ENCODE results near the gene GABBR2. TPM values are rescaled to one million over a fixed set of nuclear protein-coding genes. Genes with fewer than 3 reads are reported as not detected.

The GABBR2 gene
- total RNA-seq, 3 donors from 2014 or later: not detected

- intact Hi-C loops (cut with DNase I; ENCODE audit: low total_unique reads): no loop called here
These were observed 22.1 kb upstream of the GABBR2 start for GRCh38 chr9:98730871-98731270.

GRCh38 chr9:98728500-98728899 lies 19.8 kb upstream of the GABBR2 start:
- intact Hi-C loops (cut with DNase I; ENCODE audit: low total_unique reads): no loop called here
- Histone ChIP-seq H3K4me1 (no peaks in the 10 kb centered on the region), H3K9me3 (peaks cover under 1 to 8% of the 10 kb centered on the region in 2 donors), H3K27me3 (peaks cover 0 to 10% of the 10 kb centered on the region in 2 donors), H3K4me3 (no peak overlapping the region), H3K36me3 (no peaks in the 10 kb centered on the region), H3K27ac (no peak overlapping the region)
- no peak for DNase-seq (ENCODE audit: low spot score in 2 of 2)
- TF ChIP-seq POLR2AphosphoS5 (IDR thresholded peaks at IDR 0.05): no peak
- TF ChIP-seq CTCF (IDR thresholded peaks at IDR 0.05): no peak
- no peak for TF ChIP-seq POLR2A (IDR thresholded peaks at IDR 0.05)

More at GRCh38 chr9:98730871-98731270, 22.1 kb upstream of the GABBR2 start:
- Histone ChIP-seq H3K4me1 (no peaks in the 10 kb centered on the region), H3K27ac (no peak overlapping the region), H3K27me3 (no peaks in the 10 kb centered on the region), H3K4me3 (no peak overlapping the region), H3K36me3 (no peaks in the 10 kb centered on the region), H3K9me3 (no peaks in the 10 kb centered on the region)
- no peak for TF ChIP-seq POLR2A (IDR thresholded peaks at IDR 0.05)
- TF ChIP-seq POLR2AphosphoS5 (IDR thresholded peaks at IDR 0.05): no peak
- no peak for TF ChIP-seq CTCF (IDR thresholded peaks at IDR 0.05)
- DNase-seq (ENCODE audit: low spot score in 2 of 2): no peak

GRCh38 chr9:98727428-98727827 lies 18.7 kb upstream of the GABBR2 start:
- intact Hi-C loops (cut with DNase I; ENCODE audit: low total_unique reads): no loop called here
- H3K9me3 ChIP-seq: peaks cover 3 to 13% of the 10 kb centered on the region in 2 donors
- H3K27me3 ChIP-seq: peaks cover 0 to 15% of the 10 kb centered on the region in 2 donors
- no peak for DNase-seq (ENCODE audit: low spot score in 2 of 2)
- no peak for TF ChIP-seq CTCF (IDR thresholded peaks at IDR 0.05)
- no peak for TF ChIP-seq POLR2AphosphoS5 (IDR thresholded peaks at IDR 0.05)
- no peak for TF ChIP-seq POLR2A (IDR thresholded peaks at IDR 0.05)
- no peaks in the 10 kb centered on the region for H3K4me1 ChIP-seq
- no peak overlapping the region for H3K4me3 ChIP-seq
- no peaks in the 10 kb centered on the region for H3K36me3 ChIP-seq
- H3K27ac ChIP-seq: no peak overlapping the region

GRCh38 chr9:98726735-98727134 lies 18.0 kb upstream of the GABBR2 start:
- intact Hi-C loops (cut with DNase I; ENCODE audit: low total_unique reads): no loop called here
- Histone ChIP-seq H3K4me1 (no peaks in the 10 kb centered on the region), H3K27ac (no peak overlapping the region), H3K4me3 (no peak overlapping the region), H3K27me3 (peaks cover 0 to 15% of the 10 kb centered on the region in 2 donors), H3K36me3 (no peaks in the 10 kb centered on the region), H3K9me3 (peaks cover 3 to 13% of the 10 kb centered on the region in 2 donors)
- DNase-seq (ENCODE audit: low spot score in 2 of 2): no peak
- TF ChIP-seq POLR2A (IDR thresholded peaks at IDR 0.05) (no peak), CTCF (IDR thresholded peaks at IDR 0.05) (no peak), POLR2AphosphoS5 (IDR thresholded peaks at IDR 0.05) (no peak)

GRCh38 chr9:98724810-98725530 lies 16.2 kb upstream of the GABBR2 start:
- TF ChIP-seq POLR2A (IDR thresholded peaks at IDR 0.05) (no peak), POLR2AphosphoS5 (IDR thresholded peaks at IDR 0.05) (no peak), CTCF (IDR thresholded peaks at IDR 0.05) (no peak)
- Histone ChIP-seq H3K9me3 (peaks cover 3 to 13% of the 10 kb centered on the region in 2 donors), H3K36me3 (no peaks in the 10 kb centered on the region), H3K4me3 (no peak overlapping the region), H3K27me3 (peaks cover 0 to 15% of the 10 kb centered on the region in 2 donors), H3K27ac (no peak overlapping the region), H3K4me1 (no peaks in the 10 kb centered on the region)
- no peak for DNase-seq (ENCODE audit: low spot score in 2 of 2)
- intact Hi-C loops (cut with DNase I; ENCODE audit: low total_unique reads): no loop called here

Measured in breast epithelium (tissue), 4 donors.